HepG2 (cell line): ENCODE results near the gene CCDC7.

ENCODE experiments used
- ESRRA ChIP-seq: sonication (generic); formaldehyde crosslinking; IDR thresholded peaks from 2 replicates; pipeline ENCODE4 v1.5.1; 2020; ENCODE audit warnings: mild to moderate bottlenecking, low read depth, missing genetic modification reagents
- ZNF282 ChIP-seq: fragments of 450-650 bp; IDR thresholded peaks from 2 replicates; pipeline ENCODE4 v1.6.1; 2018; ENCODE audit not compliant: partially characterized antibody
- ZSCAN29 ChIP-seq: sonication (generic); formaldehyde crosslinking; conservative IDR thresholded peaks from 2 replicates; pipeline ENCODE4 v1.4.0; 2020; ENCODE audit warnings: mild to moderate bottlenecking, missing genetic modification reagents

DNA sequence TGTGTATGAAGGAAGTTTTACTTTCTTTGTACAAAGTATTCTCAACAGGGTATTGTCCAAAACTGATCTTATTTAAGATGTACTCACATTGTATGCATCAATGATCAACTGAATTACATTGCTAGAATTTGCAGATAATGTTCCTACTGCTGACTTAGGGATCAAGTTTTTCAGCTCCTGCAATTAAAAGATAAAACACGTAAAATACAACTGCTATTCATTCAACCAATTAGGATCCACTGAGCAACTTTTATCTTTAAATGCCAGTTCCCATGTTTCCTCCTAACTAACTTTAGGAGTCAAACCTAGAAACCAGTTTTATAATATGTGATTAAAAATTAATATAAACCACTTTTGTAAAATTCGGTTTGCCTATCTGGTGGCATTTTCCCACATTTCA, 476.2 kb downstream of the CCDC7 start:
- TF ChIP-seq ESRRA (no peak), ZNF282 (no peak), ZSCAN29 (CRISPR knock-in tag) (no peak)
